HEK293 (cell line): ENCODE data around the gene HOXA4.

Experiments used
- CTCF ChIA-PET: fragments of 350-600 bp; formaldehyde crosslinking; extraction: SDS; loops from one replicate; lab custom pipeline; 2021; ENCODE audit warnings: antibody characterized with exemption; lab: Yijun Ruan, JAX
- POLR2A ChIA-PET: fragments of 300-600 bp; formaldehyde crosslinking; extraction: SDS; loops from one replicate; lab custom pipeline; 2020; ENCODE audit warnings: antibody characterized with exemption, inconsistent platforms; lab: Yijun Ruan, JAX
- H3K27ac ChIP-seq: fragments of 200-500 bp; sonication (Bioruptor generic); 2 replicates; pipeline ENCODE4 v1.5.1; 2014; ENCODE audit warnings: low read depth, low read length, control low read depth, inconsistent platforms; ENCODE audit errors: extremely low read depth
- H3K36me3 ChIP-seq, 2 experiments: fragments of 200-500 bp in 1 of 2; sonication (Bioruptor generic) in 1 of 2; 1 replicate in 1 of 2; 2 replicates in 1 of 2; pipeline ENCODE4 v1.5.1; 2014 to 2017; ENCODE audit warnings: inconsistent platforms in 2 of 2, low read length in 2 of 2; ENCODE audit not compliant: control insufficient read depth in 2 of 2, insufficient read depth in 1 of 2
- H3K4me1 ChIP-seq: fragments of 200-500 bp; sonication (Bioruptor generic); 2 replicates; pipeline ENCODE4 v1.5.1; 2014; ENCODE audit warnings: mild to moderate bottlenecking, low read length, inconsistent platforms; ENCODE audit not compliant: control insufficient read depth, insufficient read depth
- H3K4me3 ChIP-seq: 2 replicates; pipeline ENCODE4 v1.5.1; 2011; ENCODE audit warnings: low read depth, mild to moderate bottlenecking, control low read depth, low read length, moderate library complexity
- H3K9me3 ChIP-seq: fragments of 200-500 bp; sonication (Bioruptor generic); 2 replicates; pipeline ENCODE4 v1.5.1; 2014; ENCODE audit warnings: low read depth, low read length, inconsistent platforms; ENCODE audit not compliant: control insufficient read depth, insufficient read depth
- GLIS2 ChIP-seq: fragments of 450-650 bp; formaldehyde crosslinking; IDR thresholded peaks from 2 replicates; pipeline ENCODE4 v1.5.1; 2016; ENCODE audit warnings: missing biosample characterization, missing genetic modification characterization
- KLF16 ChIP-seq: fragments of 450-650 bp; formaldehyde crosslinking; IDR thresholded peaks from 2 replicates; pipeline ENCODE4 v1.5.1; 2017; ENCODE audit warnings: missing biosample characterization, missing genetic modification characterization
- MEIS1 ChIP-seq: sonication (generic); formaldehyde crosslinking; IDR thresholded peaks from 2 replicates; pipeline ENCODE4 v1.8.1; 2022; ENCODE audit warnings: missing genetic modification reagents, mild to moderate bottlenecking, borderline replicate concordance
- PRDM1 ChIP-seq: fragments of 450-650 bp; formaldehyde crosslinking; IDR thresholded peaks from 2 replicates; pipeline ENCODE4; 2016; ENCODE audit warnings: missing biosample characterization, missing genetic modification characterization
- PRDM2 ChIP-seq: fragments of 450-650 bp; formaldehyde crosslinking; IDR thresholded peaks from 2 replicates; pipeline ENCODE4 v1.5.1; 2016; ENCODE audit warnings: missing biosample characterization, missing genetic modification characterization, borderline replicate concordance
- PRDM6 ChIP-seq: fragments of 450-650 bp; formaldehyde crosslinking; IDR thresholded peaks from 2 replicates; pipeline ENCODE4 v1.5.1; 2017; ENCODE audit warnings: missing biosample characterization, missing genetic modification characterization
- YY1 ChIP-seq: fragments of 450-650 bp; formaldehyde crosslinking; IDR thresholded peaks from 2 replicates; pipeline ENCODE4 v1.5.1; 2018; ENCODE audit warnings: missing biosample characterization, missing genetic modification characterization
- ZNF10 ChIP-seq: fragments of 450-650 bp; formaldehyde crosslinking; IDR thresholded peaks from 2 replicates; pipeline ENCODE4 v1.5.1; 2017; ENCODE audit warnings: missing biosample characterization, missing genetic modification characterization
- ZNF114 ChIP-seq: fragments of 450-650 bp; formaldehyde crosslinking; IDR thresholded peaks from 2 replicates; pipeline ENCODE4 v1.5.0; 2017; ENCODE audit warnings: missing biosample characterization, missing genetic modification characterization
- ZNF341 ChIP-seq: fragments of 450-650 bp; formaldehyde crosslinking; IDR thresholded peaks from 2 replicates; pipeline ENCODE4; 2016; ENCODE audit warnings: low read depth, missing biosample characterization, missing genetic modification characterization
- ZNF366 ChIP-seq: fragments of 450-650 bp; formaldehyde crosslinking; conservative IDR thresholded peaks from 2 replicates; pipeline ENCODE4 v1.5.1; 2016; ENCODE audit warnings: missing biosample characterization, missing genetic modification characterization
- ZNF416 ChIP-seq: fragments of 450-650 bp; formaldehyde crosslinking; IDR thresholded peaks from 2 replicates; pipeline ENCODE4 v1.5.1; 2016; ENCODE audit warnings: missing biosample characterization, missing genetic modification characterization
- ZNF529 ChIP-seq: fragments of 450-650 bp; formaldehyde crosslinking; IDR thresholded peaks from 2 replicates; pipeline ENCODE4 v1.5.1; 2017; ENCODE audit warnings: missing genetic modification characterization, missing biosample characterization; ENCODE audit not compliant: insufficient replicate concordance
- ZNF558 ChIP-seq: fragments of 450-650 bp; formaldehyde crosslinking; IDR thresholded peaks from 2 replicates; pipeline ENCODE4 v1.5.1; 2016; ENCODE audit warnings: missing biosample characterization, missing genetic modification characterization
- ZNF707 ChIP-seq: fragments of 450-650 bp; formaldehyde crosslinking; IDR thresholded peaks from 2 replicates; pipeline ENCODE4 v1.5.1; 2016; ENCODE audit warnings: missing biosample characterization, missing genetic modification characterization
- ZXDB ChIP-seq: fragments of 450-650 bp; formaldehyde crosslinking; IDR thresholded peaks from 2 replicates; pipeline ENCODE4 v1.5.1; 2016; ENCODE audit warnings: missing biosample characterization, missing genetic modification characterization

Gene HOXA4

GRCh38 chr7:27171637-27172314 lies 41.2 kb upstream of the HOXA4 start (continued):
- TF ChIP-seq PRDM2 (tag by site-specific recombination) (no peak), ZNF529 (tag by site-specific recombination) (no peak)

- TF ChIP-seq PRDM2 (tag by site-specific recombination) = no peak
- TF ChIP-seq ZXDB (tag by site-specific recombination) = 0 out of 2 replicates have a peak, but pooled peaks have one; percentile 10
- peak; percentile 40; the same call in 1 of the 2 replicates for TF ChIP-seq ZNF366 (tag by site-specific recombination)
- 0 out of 2 replicates have a peak, but pooled peaks have one; percentile 15 for TF ChIP-seq GLIS2 (tag by site-specific recombination)
- TF ChIP-seq, all 188 proteins: peak for 3
- POLR2A ChIA-PET = interaction anchor here (0.6 to 11.2 kb wide), 8 partner anchors 8 to 1315 kb away, joined by 3 to 237 read pairs (median 10); partner anchors contain the start of genes HOXA11 and HOXA7
- H3K9me3 ChIP-seq = no peaks in the 10 kb centered on the region
- H3K36me3 ChIP-seq = peaks cover 8 to 24% of the 10 kb centered on the region in 2 experiments
- H3K27ac ChIP-seq = peak overlapping the region; percentile 100
- peak overlapping the region; percentile 76 for H3K4me3 ChIP-seq
- CTCF ChIA-PET = interaction anchor here (0.6 to 1.6 kb wide), 4 partner anchors 8 to 488 kb away, joined by 3 to 15 read pairs (median 4); no protein-coding TSS in a partner anchor
- H3K4me1 ChIP-seq = peaks cover 17% of the 10 kb centered on the region
These were observed 40.7 kb upstream of the HOXA4 start for GRCh38 chr7:27171325-27171636.

- Histone ChIP-seq H3K4me1 (peaks cover 14% of the 10 kb centered on the region), H3K27ac (peak overlapping the region; percentile 100), H3K4me3 (peak overlapping the region; percentile 76), H3K36me3 (peaks cover 8 to 24% of the 10 kb centered on the region in 2 experiments), H3K9me3 (no peaks in the 10 kb centered on the region)
- ChIA-PET CTCF (interaction anchor here (0.8 to 1.9 kb wide), 7 partner anchors 9 to 317 kb away, joined by 3 to 15 read pairs (median 4); no protein-coding TSS in a partner anchor), POLR2A (interaction anchor here (1.0 to 11.2 kb wide), 17 partner anchors 8 to 1315 kb away, joined by 3 to 237 read pairs (median 6); partner anchors contain the start of genes HOXA11, HOXA13 and HOXA7)
- TF ChIP-seq ZNF416 = no peak
- TF ChIP-seq YY1 (tag by site-specific recombination) = no peak
- TF ChIP-seq ZNF558 (tag by site-specific recombination) = no peak
- TF ChIP-seq PRDM6 = peak; percentile 94
- no peak for TF ChIP-seq ZNF341 (tag by site-specific recombination)
- TF ChIP-seq ZNF707 (tag by site-specific recombination) = no peak
- TF ChIP-seq ZNF114 = no peak
- TF ChIP-seq KLF16 = no peak
- peak; percentile 54 for TF ChIP-seq PRDM1 (tag by site-specific recombination)
- no peak for TF ChIP-seq MEIS1
- no peak for TF ChIP-seq ZNF10
These were observed 40.1 kb upstream of the HOXA4 start for GRCh38 chr7:27170426-27171324.
